Stimulated activated CD8-positive, alpha-beta memory T cell treated with anti-CD3 and anti-CD28 coated beads, Interleukin-2, amount 100 ng/mL, for 48 hours (primary cell): ENCODE results near the gene LNX2.

Experiments
- DNase-seq, 2 donors: peaks; one replicate each; pipeline ENCODE4 v3.0.0-alpha.2; 2020; ENCODE audit warnings: low read depth in 2 of 2

Gene LNX2

GRCh38 chr13:27620377-27621115 lies at the start of gene LNX2:
TSS of gene LNX2 (minus strand) at chr13:27620529. CDS start at chr13:27581703, 38,826 bp downstream.
- peak; percentile 94 to 97 for DNase-seq

- no peak for DNase-seq
Observed at GRCh38 chr13:27667946-27668345, 47.6 kb upstream of the LNX2 start.

GRCh38 chr13:27666951-27667350 lies 46.6 kb upstream of the LNX2 start:
- no peak for DNase-seq

GRCh38 chr13:27665761-27666160 lies 45.4 kb upstream of the LNX2 start:
- DNase-seq, result no peak

- no peak for DNase-seq
Observed at GRCh38 chr13:27665333-27665732, 45.0 kb upstream of the LNX2 start.

GRCh38 chr13:27663947-27664346 lies 43.6 kb upstream of the LNX2 start:
- DNase-seq, result no peak

- no peak for DNase-seq
Observed at GRCh38 chr13:27662738-27663470, 42.6 kb upstream of the LNX2 start.

- no peak for DNase-seq
Observed at GRCh38 chr13:27661017-27661416, 40.7 kb upstream of the LNX2 start.

- no peak for DNase-seq
Observed at GRCh38 chr13:27660511-27660910, 40.2 kb upstream of the LNX2 start.

- DNase-seq, result no peak
Observed at GRCh38 chr13:27659145-27659865, 39.0 kb upstream of the LNX2 start.

GRCh38 chr13:27658546-27658945 lies 38.2 kb upstream of the LNX2 start:
- DNase-seq, result no peak

- DNase-seq, result no peak
Observed at GRCh38 chr13:27657724-27658123, 37.4 kb upstream of the LNX2 start.

- no peak for DNase-seq
Observed at GRCh38 chr13:27654816-27655215, 34.5 kb upstream of the LNX2 start.

GRCh38 chr13:27654059-27654458 lies 33.7 kb upstream of the LNX2 start:
- DNase-seq, result no peak

- DNase-seq, result no peak
Observed at GRCh38 chr13:27650312-27650711, 30.0 kb upstream of the LNX2 start.

GRCh38 chr13:27644302-27644701 lies 24.0 kb upstream of the LNX2 start:
- DNase-seq, result no peak

- DNase-seq, result no peak
Observed at GRCh38 chr13:27643334-27644132, 23.2 kb upstream of the LNX2 start.

- DNase-seq, result no peak
Observed at GRCh38 chr13:27641711-27642502, 21.6 kb upstream of the LNX2 start.

GRCh38 chr13:27639186-27639585 lies 18.9 kb upstream of the LNX2 start:
- no peak for DNase-seq

- DNase-seq, result no peak
Observed at GRCh38 chr13:27638521-27638920, 18.2 kb upstream of the LNX2 start.

- no peak for DNase-seq
Observed at GRCh38 chr13:27638001-27638400, 17.7 kb upstream of the LNX2 start.
